Activated CD4-positive, alpha-beta T cell treated with anti-CD3 and anti-CD28 coated beads, Interleukin-2, amount 50 U/mL, for 24 hours (primary cell): Measurements from ENCODE around the gene ITGA5.

Experiments used
- DNase-seq, 2 donors: peaks; one replicate each; pipeline ENCODE4 v3.0.0-alpha.2; 2020; ENCODE audit warnings: low read depth in 1 of 2, low spot score in 1 of 2

Gene ITGA5

DNA sequence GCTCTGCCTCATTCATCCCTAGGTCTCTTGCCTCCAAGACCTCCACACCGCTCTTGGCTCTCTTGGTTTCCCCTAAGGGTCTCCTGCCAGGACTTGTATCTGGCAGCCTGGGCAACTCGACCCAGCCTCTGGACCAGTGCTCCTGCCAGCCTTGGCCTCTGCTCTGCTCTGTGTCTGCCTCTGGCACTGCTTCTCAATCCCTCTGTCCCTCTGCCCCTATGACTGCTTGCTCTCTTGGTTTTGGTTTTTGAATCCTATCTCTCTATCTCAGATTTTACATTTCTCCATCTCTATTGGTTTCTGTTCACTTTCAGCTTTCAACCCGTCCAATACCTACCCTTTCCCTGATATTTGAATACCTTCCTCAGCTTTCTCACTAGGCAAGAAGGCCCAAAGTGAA lies 6.3 kb downstream of the ITGA5 start:
- no peak for DNase-seq

- DNase-seq = no peak
Measured at GRCh38 chr12:54412348-54412747, 6.7 kb downstream of the ITGA5 start.

DNA sequence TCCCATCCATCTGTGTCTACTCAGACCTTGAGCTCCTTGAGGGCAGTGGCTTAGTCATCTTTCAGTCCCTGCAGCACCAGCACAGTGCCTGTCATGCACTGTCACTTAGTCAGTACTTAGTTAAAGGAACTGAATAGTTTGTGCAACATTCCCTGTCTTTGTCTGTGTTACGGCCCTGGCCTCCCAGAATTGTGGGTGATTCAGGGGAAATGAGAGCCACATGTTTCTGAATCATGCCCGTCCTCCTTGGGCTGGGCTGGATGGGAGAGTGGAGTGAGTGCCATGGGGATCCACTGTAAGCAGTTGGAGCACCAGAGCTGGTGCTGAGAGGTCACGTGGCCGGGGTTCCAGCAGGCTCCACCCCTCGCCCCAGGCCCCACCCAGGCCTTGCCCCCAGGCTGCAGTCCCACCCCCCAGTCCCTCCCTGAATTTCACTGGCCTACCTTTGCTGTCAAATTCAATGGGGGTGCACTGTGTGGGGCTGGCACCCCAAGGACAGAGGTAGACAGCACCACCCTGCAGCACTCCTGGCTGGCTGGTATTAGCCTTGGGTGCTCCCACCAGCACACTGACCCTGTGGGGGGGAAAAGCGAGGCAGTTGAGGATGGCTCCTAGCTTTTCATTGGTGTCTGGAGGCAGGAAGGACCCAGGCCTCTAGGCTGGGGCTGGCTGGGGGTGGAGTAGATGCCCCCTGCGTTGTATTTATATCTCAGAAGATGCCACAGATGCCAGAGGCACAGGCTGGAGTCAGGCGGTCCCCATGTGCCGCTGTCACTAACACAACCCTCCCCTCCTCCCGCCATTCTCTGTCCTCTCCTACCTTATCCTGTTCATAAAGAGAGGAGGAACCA lies 7.5 kb downstream of the ITGA5 start:
- peak in 1 of 2 donors; percentile 32 for DNase-seq

- no peak for DNase-seq
Measured at GRCh38 chr12:54409267-54409666, 9.8 kb downstream of the ITGA5 start.

GRCh38 chr12:54407183-54407905 lies 11.7 kb downstream of the ITGA5 start:
- DNase-seq = no peak

- DNase-seq = no peak
Measured at GRCh38 chr12:54405573-54405972, 13.5 kb downstream of the ITGA5 start.

GRCh38 chr12:54405106-54405505 lies 14.0 kb downstream of the ITGA5 start:
- no peak for DNase-seq

- DNase-seq = peak in 1 of 2 donors; percentile 61
Measured at GRCh38 chr12:54404061-54405004, 14.7 kb downstream of the ITGA5 start.

- DNase-seq = no peak
Measured at GRCh38 chr12:54401119-54401518, 17.9 kb downstream of the ITGA5 start.

- DNase-seq = peak; percentile 85 to 89
Measured at GRCh38 chr12:54398995-54399793, 19.9 kb downstream of the ITGA5 start.

- no peak for DNase-seq
Measured at GRCh38 chr12:54398218-54398617, 20.8 kb downstream of the ITGA5 start.

DNA sequence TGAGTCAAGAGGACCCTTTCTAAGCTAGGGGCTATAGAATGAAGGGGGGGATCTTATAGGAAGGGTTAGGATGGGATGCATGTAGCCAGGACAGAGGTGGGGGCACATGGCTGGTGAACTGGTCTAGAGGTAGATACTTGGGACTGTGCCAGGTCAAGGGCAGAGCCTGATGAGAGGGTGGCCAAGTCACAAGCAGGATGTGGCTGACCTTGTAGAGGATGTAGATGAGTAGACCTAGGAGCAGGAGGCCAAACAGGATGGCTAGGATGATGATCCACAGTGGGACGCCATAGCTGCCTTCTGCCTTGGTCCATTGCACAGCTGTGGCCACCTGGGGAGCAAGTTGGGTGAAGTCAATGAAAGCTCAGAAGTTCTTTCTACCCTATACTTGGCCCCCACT lies 21.9 kb downstream of the ITGA5 start:
- no peak for DNase-seq

- DNase-seq = no peak
Measured at GRCh38 chr12:54395545-54395944, 23.5 kb downstream of the ITGA5 start.

GRCh38 chr12:54394986-54395385 lies 24.1 kb downstream of the ITGA5 start:
- DNase-seq = no peak

GRCh38 chr12:54394281-54394719 lies 24.8 kb downstream of the ITGA5 start:
- DNase-seq = peak in 1 of 2 donors; percentile 51

DNA sequence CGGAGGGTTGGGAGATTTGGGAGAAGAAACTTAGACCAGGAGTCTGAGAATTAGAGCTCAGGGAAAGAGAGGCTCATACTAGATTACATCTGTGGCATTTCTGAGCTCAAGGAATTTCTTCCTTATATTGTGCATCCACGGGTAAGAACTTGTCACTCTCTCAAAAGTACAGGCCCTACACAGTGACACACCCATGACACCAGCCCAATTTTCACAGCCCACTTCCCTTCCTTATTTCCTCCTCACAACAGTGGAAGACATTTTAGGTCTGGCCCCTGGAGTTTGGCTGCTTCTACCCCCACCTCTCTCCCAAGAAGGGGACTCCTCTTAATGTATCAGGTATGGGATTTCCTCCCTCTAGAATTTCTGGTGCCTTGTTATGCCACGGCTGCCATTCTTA lies 25.3 kb downstream of the ITGA5 start:
- no peak for DNase-seq

- no peak for DNase-seq
Measured at GRCh38 chr12:54393207-54393609, 25.9 kb downstream of the ITGA5 start.

DNA sequence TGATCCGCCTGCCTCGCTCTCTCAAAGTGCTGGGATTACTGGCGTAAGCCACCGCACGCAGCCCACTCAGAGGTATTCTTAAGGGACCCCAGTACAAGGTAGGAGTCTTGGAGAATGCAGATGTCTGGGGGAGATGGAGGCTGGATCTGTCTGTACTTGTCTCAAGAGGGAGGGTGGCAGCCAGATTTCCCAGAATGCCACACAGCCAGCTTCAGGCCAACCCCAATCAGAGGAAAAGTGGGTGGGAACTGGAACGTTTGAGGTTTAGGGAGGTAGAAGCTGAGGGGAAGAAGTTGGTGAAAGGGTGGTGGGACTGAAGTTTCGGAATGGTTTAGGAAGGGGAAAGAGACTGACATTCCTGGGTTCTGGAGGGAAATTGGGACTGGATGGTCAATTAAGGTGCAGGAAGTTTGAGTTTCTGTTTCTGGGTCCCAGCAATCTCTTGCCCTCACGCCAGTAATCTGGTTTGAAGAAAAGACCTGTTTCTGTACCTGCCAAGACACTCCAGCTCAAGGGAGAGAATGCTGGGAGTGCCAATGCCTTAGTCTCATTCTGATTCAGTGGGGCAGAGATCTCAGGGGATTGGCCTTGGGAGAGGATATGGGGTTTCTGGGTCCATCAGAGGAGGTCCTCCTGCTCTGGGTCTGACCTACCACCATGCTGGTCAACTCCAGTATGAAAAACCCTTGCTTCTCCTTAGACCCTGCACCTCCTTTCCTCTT lies 26.4 kb downstream of the ITGA5 start:
- no peak for DNase-seq

GRCh38 chr12:54390668-54391551 lies 28.2 kb downstream of the ITGA5 start:
- DNase-seq = peak in 1 of 2 donors; percentile 45
